Calu3 (cell line): ENCODE results near the gene RTN4R. TPM values are rescaled to one million over a fixed set of nuclear protein-coding genes. Genes with fewer than 3 reads are reported as not detected.

Experiments
- BruUV-seq: library from RNA; stranded (reverse); fragments of 400-500 nt; replicated peaks from 2 replicates; lab custom pipeline; 2021; lab: Mats Ljungman, UMichigan
- CTCF ChIA-PET: fragments of 300-600 bp; sonication (Branson Sonifier 250); formaldehyde crosslinking; loops from one replicate; lab custom pipeline; 2022; ENCODE audit warnings: antibody characterized with exemption; lab: Charles Lee
- DNase-seq: peaks from one replicate; pipeline ENCODE4 v3.0.0; 2022
- H3K27ac Mint-ChIP-seq: one replicate; pipeline ENCODE4 v1.8.0; 2022; ENCODE audit warnings: mixed read lengths; ENCODE audit not compliant: unreplicated experiment
- H3K27me3 Mint-ChIP-seq: one replicate; pipeline ENCODE4 v1.8.0; 2022; ENCODE audit warnings: mixed read lengths; ENCODE audit not compliant: unreplicated experiment
- H3K36me3 Mint-ChIP-seq: one replicate; pipeline ENCODE4 v1.8.0; 2022; ENCODE audit warnings: mild to moderate bottlenecking, moderate library complexity, mixed read lengths; ENCODE audit not compliant: insufficient read depth, unreplicated experiment
- H3K4me1 Mint-ChIP-seq: one replicate; pipeline ENCODE4 v1.8.0; 2022; ENCODE audit warnings: mild to moderate bottlenecking, low read depth, mixed read lengths; ENCODE audit not compliant: unreplicated experiment
- H3K4me3 Mint-ChIP-seq: one replicate; pipeline ENCODE4 v1.8.0; 2022; ENCODE audit warnings: mild to moderate bottlenecking, low read depth, moderate library complexity, mixed read lengths; ENCODE audit not compliant: unreplicated experiment
- H3K9me3 Mint-ChIP-seq: one replicate; pipeline ENCODE4 v1.8.0; 2022; ENCODE audit warnings: low read depth, mixed read lengths; ENCODE audit not compliant: unreplicated experiment
- intact Hi-C: fragments of 100-400 bp; cut with micrococcal nuclease; formaldehyde crosslinking; loops from one replicate; pipeline ENCODE4 v1.10.0; 2022; ENCODE audit not compliant: unreplicated experiment
- total RNA-seq: library from RNA; stranded (reverse); gene quantifications from 2 replicates; pipeline ENCODE4 v1.2.3, GENCODE V29; 2022
- TF ChIP-seq, protein P1 (sequence below): fragments of 200-600 bp; IDR thresholded peaks from one replicate; pipeline ENCODE4 v1.8.0; 2022; ENCODE audit warnings: antibody characterized with exemption; ENCODE audit not compliant: unreplicated experiment

Gene RTN4R
- total RNA-seq, 1 experiment from 2014 or later: 4.1 TPM

DNA sequence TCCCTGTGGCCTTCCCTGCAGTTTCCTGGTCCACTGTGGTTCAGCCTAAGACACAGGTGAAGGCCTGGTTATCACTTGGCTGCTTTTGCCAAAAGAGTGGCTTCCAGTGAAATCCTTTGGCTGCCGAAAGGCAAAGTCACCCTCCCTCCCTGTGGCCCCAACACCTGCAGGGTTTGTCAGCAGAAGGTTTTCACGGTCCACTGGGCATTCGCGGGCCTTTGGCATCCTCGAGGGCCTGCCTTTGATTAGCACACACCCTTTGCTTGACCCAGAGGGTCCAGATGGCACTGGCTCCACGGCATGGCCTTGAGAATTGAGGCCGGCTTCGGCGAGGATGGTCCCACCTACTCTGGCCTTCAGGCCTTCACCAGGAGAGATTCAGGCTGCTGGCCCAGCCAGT lies 35.3 kb downstream of the RTN4R start:
- BruUV-seq: no TSS peak
- intact Hi-C loops: no loop called here

DNA sequence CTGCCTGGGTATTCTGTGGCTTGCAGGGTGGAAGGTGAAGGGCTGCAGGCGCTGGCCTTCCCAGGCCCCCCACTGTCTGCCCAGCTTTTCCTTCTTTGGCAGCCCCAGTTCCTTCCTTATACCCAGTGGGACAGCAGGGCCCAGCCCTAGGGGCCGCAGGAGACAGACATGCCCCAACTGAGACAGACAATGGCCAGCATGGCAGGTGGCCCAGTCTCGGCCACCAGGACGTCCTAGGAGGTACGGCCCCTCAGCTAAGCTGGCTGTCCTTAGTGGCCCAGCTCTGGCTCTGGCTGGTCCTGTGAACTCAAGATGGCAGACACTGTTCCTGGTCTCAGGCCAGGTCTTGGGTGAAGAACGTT lies 35.9 kb downstream of the RTN4R start:
- no peak for DNase-seq
- BruUV-seq: no TSS peak
- CTCF ChIA-PET: no interaction called here
- Mint-ChIP-seq H3K36me3 (peaks cover 5% of the 10 kb centered on the region), H3K4me3 (no peak overlapping the region), H3K9me3 (no peaks in the 10 kb centered on the region), H3K27me3 (peaks cover 79% of the 10 kb centered on the region), H3K27ac (no peak overlapping the region), H3K4me1 (no peaks in the 10 kb centered on the region)
- TF ChIP-seq, protein P1, sequence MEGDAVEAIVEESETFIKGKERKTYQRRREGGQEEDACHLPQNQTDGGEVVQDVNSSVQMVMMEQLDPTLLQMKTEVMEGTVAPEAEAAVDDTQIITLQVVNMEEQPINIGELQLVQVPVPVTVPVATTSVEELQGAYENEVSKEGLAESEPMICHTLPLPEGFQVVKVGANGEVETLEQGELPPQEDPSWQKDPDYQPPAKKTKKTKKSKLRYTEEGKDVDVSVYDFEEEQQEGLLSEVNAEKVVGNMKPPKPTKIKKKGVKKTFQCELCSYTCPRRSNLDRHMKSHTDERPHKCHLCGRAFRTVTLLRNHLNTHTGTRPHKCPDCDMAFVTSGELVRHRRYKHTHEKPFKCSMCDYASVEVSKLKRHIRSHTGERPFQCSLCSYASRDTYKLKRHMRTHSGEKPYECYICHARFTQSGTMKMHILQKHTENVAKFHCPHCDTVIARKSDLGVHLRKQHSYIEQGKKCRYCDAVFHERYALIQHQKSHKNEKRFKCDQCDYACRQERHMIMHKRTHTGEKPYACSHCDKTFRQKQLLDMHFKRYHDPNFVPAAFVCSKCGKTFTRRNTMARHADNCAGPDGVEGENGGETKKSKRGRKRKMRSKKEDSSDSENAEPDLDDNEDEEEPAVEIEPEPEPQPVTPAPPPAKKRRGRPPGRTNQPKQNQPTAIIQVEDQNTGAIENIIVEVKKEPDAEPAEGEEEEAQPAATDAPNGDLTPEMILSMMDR: no peak
- intact Hi-C loops: no loop called here

More for the DNA sequence above, 35.3 kb downstream of the RTN4R start:
- TF ChIP-seq, protein P1: no peak
- no peaks in the 10 kb centered on the region for H3K4me1 Mint-ChIP-seq
- H3K27me3 Mint-ChIP-seq: peaks cover 77% of the 10 kb centered on the region
- CTCF ChIA-PET: no interaction called here
- H3K27ac Mint-ChIP-seq: no peak overlapping the region
- no peak for DNase-seq
- H3K9me3 Mint-ChIP-seq: no peaks in the 10 kb centered on the region
- H3K4me3 Mint-ChIP-seq: no peak overlapping the region
- H3K36me3 Mint-ChIP-seq: peaks cover 5% of the 10 kb centered on the region

DNA sequence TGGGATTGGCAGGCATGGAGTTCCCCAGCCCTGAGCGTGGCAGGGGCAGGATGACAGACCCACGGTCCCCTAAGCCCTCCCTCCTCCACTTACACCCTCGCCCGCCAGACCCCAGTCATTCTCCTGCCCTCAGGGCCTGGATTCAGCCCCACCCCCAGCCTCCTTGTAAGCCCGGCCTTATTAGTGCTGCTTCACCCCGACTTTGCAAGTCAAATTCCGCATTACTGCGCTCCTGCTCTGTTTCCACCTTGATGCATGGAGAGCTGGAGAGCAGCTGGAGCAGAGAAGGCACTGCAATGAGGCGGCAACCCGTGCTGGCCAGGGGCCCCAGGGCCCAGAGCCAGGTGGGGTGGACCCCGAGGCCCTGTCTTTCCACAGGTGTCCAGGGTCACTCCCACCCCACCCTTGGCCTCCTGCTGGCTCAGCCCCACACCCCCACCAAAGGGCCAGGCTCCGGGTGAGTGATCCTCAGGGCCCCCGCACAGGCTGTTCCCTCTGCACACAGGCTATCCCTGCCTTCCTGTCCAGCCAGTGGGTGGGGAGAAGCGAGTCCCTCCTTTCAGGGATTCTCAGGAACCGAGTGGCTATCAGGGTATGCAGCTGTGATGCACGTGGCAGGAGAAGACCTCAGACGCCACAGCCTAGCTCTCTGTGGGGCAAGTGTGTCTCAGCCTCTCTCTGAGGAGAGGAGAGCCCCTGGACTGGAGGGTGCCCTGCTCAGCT lies 36.4 kb downstream of the RTN4R start:
- Mint-ChIP-seq H3K36me3 (peaks cover 5% of the 10 kb centered on the region), H3K27ac (no peak overlapping the region), H3K27me3 (peaks cover 79% of the 10 kb centered on the region), H3K4me3 (no peak overlapping the region), H3K4me1 (no peaks in the 10 kb centered on the region), H3K9me3 (no peaks in the 10 kb centered on the region)
- BruUV-seq: no TSS peak
- intact Hi-C loops: no loop called here
- no peak for DNase-seq
- CTCF ChIA-PET: no interaction called here
- TF ChIP-seq, protein P1: no peak

DNA sequence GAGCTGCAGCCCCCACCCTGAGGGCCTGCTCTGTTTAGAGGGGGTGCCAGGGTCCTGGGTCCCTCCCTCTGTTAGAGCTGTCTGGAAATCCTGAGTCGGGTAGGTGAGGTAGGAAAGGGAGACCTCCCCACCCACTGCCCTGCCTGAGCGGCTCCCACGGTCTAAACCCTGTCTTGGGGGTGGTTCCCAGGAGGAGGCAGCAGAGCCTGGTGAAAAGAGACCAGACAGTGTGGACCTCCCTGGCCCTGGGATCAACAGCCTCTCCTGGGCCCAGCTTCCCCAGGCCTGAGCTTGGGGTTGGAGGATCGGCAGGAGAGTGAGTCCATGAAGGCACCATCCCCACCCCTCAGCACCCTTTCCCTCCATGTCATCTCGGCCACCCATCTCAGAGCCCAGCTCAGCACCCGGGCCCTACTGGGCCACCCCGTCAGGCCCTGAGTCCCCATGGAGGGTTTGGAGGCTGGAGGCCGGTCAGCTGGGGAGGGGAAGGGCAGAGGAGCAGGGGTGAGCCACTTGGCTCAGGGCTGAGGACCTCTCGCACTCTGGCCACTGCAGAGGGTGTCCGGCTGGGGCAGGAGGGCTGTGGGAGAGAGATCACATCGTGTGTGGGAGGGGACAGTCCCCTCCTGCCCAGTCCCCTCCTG lies 37.2 kb downstream of the RTN4R start:
- CTCF ChIA-PET: no interaction called here
- H3K36me3 Mint-ChIP-seq: peaks cover 4% of the 10 kb centered on the region
- DNase-seq: no peak
- intact Hi-C loops: no loop called here
- TF ChIP-seq, protein P1: no peak
- H3K9me3 Mint-ChIP-seq: no peaks in the 10 kb centered on the region
- H3K4me3 Mint-ChIP-seq: no peak overlapping the region
- peaks cover 76% of the 10 kb centered on the region for H3K27me3 Mint-ChIP-seq
- H3K27ac Mint-ChIP-seq: no peak overlapping the region
- H3K4me1 Mint-ChIP-seq: no peaks in the 10 kb centered on the region
- no TSS peak for BruUV-seq
